ENCODE results near the gene PUS1. TPM values are rescaled to one million over a fixed set of nuclear protein-coding genes. Genes with fewer than 3 reads are reported as not detected.

PUS1 gene
- total RNA-seq, 1 experiment from 2014 or later = 9.0 TPM

DNA sequence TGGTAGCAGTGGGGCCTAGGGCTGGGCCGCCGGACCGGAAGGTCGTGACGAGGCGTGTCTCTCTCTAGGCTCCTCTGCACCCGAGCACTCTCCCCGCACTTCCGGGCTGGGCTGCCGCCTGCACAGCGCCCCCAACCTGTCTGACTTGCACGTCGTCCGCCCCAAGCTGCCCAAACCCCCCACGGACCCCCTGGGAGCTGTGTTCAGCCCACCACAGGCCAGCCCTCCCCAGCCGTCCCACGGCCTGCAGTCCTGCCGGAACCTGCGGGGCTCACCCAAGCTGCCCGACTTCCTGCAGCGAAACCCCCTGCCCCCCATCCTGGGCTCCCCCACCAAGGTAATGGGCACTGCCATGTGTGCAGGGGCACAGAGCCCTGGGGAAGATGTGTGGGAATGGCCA is 13.3 kb upstream of the PUS1 start:
- DNase-seq (ENCODE audit: low spot score) = no peak

DNA sequence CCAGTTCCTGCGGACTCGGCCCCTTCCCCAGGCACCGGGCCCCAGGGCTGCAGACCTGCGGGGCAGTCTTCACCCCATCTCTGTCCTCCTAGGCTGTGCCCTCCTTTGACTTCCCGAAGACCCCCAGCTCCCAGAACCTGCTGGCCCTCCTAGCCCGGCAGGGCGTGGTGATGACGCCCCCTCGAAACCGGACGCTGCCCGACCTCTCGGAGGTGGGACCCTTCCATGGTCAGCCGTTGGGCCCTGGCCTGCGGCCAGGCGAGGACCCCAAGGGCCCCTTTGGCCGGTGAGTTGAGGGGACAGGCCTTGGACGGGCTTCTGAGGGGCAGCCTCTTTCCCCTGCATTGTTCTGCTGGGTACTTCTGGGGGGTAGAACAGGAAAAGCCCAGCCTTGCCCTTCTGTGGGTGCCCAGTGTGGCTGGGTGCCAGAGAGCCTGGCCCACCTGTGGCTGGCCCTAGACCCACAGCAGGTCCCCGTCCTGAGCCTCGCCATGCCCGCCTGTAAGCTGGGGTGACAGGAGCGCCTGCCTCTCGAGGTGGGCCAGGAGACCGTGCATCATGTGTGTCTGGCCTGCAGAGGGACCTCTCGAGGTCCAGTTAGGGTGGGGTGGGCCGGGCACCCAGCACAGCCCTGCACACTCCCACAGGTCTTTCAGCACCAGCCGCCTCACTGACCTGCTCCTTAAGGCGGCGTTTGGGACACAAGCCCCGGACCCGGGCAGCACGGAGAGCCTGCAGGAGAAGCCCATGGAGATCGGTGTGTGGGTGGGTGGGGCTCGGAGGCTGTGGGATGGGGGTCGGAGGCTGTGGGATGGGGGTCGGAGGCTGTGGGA is 12.6 kb upstream of the PUS1 start:
- no peak for DNase-seq (ENCODE audit: low spot score)

DNA sequence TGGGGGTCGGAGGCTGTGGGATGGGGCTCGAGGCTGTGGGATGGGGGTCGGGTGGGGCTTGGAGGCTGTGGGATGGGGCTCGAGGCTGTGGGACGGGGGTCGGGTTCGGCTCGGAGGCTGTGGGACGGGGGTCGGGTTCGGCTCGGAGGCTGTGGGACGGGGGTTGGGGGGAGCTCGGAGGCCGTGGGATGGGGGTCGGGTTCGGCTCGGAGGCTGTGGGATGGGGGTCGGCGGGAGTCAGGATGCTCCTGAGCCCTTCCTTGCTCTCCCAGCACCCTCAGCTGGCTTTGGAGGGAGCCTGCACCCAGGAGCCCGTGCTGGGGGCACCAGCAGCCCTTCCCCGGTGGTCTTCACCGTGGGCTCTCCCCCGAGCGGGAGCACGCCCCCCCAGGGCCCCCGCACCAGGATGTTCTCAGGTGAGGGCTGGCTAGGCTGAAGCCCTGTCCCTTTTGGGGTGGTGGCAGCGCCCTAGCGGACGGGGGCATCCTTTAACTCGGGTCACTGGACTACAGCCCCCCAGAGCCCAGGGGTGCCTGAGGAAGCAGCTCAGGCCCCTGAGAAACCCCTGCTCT is 11.9 kb upstream of the PUS1 start:
- no peak for DNase-seq (ENCODE audit: low spot score)

DNA sequence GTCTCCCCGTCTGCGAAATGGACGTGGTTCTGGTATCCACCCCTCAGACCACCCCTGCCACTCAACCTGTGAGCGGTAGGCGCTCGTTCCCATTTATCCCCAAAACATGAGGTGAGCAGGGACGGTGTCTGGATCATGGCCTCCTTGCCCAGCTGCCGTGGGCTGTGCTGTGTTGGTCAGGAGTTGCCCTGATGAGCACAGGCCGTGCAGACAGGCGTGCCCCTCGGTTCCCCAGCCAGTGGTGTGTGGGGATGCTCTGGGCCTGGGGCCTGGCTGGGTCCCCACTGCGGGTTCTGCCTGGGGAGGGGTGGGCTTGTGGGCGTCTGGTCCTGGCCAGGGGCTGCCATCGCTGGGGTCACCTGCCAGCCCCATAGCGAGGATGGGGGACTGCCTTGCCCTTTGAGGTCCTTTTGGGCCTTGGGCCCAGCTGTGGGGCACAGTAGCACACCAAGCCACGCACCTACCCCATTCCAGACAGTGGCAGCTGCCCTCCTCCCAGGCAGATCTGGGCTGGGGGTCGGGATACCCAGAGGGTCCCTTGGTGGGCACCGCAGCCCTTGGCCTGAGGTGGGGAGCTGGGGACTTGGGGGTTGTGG is 11.3 kb upstream of the PUS1 start:
- DNase-seq (ENCODE audit: low spot score) = no peak

DNA sequence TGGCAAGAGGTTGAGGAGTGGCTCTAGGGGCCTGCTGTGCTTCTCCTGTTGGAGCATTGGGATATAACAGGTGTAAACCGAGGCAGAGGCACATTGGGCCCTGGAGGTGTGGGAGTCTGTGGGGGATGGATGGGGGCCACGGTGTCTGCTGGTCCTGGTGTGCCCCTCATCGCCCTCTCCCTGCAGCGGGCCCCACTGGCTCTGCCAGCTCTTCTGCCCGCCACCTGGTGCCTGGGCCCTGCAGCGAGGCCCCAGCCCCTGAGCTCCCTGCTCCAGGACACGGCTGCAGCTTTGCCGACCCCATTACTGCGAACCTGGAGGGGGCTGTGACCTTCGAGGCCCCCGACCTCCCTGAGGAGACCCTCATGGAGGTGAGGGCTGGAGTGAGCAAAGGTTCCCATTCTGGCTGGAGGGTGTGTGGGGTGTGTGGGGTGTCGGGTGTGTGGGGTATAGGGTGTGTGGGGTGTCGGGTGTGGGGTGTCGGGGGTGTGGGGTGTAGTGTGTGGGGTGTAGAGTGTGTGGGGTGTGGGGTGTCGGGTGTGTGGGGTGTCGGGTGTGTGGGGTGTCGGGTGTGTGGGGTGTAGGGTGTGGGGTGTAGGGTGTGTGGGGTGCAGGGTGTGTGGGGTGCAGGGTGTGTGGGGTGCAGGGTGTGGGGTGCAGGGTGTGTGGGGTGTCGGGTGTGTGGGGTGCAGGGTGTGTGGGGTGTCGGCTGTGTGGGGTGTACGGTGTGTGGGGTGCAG is 10.6 kb upstream of the PUS1 start:
- DNase-seq (ENCODE audit: low spot score) = no peak

DNA sequence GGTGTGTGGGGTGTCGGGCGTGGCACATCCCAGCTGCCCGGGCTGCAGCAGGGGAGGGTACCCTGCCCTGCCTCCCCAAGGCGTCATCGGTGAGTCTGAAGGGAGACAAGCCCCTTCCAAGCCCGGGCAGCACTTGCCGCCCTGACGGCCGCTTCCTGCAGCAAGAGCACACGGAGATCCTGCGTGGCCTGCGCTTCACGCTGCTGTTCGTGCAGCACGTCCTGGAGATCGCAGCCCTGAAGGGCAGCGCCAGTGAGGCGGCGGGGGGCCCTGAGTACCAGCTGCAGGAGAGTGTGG is 10.1 kb upstream of the PUS1 start:
- no peak for DNase-seq (ENCODE audit: low spot score)

DNA sequence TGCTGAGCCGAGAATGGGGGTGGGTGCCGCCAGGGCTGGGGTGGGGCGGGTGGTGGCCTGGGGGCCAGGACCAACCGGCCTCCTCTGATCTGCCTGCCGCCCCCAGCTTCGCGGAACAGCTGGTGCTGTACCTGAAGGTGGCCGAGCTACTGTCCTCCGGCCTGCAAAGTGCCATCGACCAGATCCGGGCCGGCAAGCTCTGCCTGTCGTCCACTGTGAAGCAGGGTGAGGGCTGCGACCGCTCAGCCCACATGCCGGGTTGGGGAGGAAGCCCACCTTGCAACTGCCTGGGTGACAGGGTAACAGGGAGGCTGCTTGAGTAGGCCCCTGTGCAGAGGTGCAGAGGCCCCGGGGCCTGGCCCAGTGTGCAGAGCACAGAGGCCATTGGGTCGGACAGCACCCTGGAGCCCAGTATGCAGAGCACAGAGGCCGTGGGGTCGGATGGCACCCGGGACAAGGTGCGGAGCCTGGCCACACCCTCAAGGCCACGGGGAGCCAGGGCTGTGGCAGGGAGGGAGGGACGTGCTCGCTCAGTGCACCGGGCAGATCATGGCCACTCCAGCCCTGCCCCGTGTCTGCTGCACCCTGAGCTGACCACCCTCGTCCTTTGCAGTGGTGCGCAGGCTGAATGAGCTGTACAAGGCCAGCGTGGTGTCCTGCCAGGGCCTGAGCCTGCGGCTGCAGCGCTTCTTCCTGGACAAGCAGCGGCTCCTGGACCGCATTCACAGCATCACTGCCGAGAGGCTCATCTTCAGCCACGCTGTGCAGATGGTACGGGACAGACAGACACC is 9.5 kb upstream of the PUS1 start:
- no peak for DNase-seq (ENCODE audit: low spot score)

DNA sequence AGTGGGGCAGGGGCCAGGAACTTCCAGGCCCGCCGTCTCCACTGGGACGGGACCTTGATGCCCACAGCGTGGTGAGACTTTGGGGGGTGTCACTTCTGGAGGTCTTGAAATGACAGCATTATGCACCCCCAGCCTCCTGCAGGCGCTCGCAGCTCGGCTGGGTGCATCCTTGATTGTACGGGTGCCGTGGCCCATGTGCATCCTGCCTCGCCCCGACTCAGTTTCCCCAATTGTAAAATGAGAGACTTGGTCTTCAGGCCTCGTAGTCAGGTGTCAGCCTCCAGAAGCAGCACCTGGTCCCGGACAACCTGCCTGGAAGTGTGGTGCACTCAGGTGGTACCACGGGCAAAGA is 8.9 kb upstream of the PUS1 start:
- DNase-seq (ENCODE audit: low spot score) = no peak

DNA sequence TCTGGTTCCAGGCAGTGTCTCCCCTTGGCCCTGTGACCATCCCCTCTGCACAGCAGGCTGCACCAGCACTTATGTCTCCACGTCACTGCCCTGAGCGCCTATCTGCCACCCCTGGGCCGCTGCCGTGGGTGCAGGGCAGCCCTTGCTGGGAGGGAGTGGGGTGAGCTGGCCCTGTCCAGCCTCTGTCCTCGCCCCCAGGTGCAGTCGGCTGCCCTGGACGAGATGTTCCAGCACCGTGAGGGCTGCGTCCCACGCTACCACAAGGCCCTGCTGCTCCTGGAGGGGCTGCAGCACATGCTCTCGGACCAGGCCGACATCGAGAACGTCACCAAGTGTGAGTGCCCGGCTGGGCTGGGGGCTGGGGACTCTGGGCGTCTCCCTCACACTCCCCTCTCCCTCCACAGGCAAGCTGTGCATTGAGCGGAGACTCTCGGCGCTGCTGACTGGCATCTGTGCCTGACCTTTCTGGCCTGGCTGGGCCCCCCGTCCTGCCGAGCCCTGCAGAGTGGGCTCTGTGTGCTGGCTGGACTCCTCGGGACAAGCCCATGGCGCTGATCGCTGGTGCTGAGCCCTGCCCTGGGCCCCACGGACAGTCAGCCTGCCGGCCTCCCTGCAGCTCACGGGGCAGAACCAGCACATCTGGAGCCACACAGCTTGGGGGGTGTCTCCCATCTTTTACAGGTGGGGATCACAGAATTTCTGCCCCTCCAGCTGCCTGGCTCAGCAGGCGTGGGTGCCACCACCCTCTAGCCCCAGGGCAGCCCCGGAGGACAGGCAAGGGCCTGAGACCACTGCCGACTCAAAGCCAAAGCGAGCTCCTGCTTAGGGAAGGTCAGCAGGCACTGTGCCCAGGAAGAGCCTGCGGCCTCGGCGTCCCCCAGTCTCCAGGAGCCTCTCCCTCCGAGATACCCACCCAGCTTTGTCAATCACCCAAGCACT is 7.9 kb upstream of the PUS1 start:
- DNase-seq (ENCODE audit: low spot score) = no peak

DNA sequence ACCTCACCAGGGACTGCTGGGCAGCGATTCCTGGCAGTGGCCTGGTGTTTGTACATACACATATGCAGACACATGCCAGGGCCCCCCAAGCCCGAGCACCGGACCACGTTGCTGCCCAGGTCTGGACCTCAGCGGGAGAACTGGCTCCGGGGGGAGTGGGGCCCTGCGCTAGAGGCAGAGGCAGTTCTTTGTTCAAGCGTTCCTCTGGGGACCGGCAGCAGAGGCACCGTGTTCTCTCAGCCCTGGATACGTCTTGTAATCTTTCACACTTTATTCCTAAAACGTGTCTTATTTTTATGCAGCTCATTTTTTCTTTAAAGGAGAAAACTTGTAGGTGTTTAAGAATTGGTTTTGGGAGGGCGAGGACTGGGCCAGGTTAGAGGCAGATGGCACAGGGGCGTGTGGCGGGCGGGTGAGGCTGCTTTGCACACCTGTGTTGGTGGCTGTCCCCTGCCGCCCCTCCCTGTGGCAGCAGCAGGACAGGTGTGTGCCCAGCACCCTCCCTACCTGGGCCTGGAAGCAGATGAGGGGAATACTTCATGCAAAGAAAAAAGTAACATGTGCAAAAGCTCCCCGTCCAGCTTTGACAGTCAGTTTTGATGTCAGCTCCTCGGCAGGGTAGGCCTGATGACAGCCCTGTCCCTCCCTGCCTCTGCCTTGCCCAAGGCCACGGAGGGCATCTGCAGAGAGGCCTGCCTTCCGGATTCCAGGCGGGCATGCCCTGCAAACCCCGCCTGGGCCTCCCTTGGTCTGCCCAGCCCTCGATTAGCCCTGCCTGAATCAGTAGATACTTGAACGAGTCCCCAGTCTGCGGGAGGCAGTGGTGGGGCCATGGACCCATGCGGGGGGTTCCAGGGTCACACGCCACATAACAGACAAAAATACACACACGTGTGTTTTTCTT is 7.0 kb upstream of the PUS1 start:
- DNase-seq (ENCODE audit: low spot score) = no peak

DNA sequence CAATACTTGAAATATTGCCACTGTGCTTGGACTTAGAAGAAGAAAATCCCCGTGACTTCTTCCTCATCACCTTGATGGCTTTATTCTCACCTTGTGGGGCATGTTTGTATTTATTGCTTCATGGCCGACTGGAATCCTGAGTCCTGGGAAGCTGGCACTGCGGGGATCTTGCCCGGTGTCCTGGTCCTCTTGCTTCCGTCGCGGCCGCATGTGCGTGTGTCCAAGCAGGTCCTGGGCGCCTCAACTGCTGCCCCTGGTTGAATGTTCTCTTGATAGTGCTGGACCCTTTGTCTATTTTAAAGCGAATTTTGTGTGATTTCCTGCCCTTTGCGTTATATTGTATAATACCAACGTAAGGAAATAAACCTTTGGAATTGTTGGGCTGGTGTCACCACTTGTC is 6.3 kb upstream of the PUS1 start:
- DNase-seq (ENCODE audit: low spot score) = no peak

DNA sequence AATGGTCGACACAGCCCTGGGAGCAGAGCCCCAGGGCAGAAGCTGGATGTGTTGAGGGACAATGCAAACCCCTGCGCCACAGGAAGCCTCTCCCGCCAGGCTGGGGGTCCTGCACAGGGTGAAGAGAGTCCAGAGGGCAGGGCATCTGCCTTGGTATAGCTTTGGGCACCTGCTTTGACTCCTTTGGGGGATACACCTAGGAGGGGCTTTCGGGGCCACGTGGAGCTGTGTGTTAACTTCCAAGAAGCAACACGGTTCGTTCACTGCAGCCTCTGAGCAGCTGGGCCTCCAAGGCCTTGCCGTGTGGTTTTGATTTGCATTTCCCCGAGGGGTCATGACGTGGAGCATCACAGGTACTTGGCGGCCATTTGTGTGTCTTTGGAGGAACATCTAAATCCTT is 5.8 kb upstream of the PUS1 start:
- no peak for DNase-seq (ENCODE audit: low spot score)

DNA sequence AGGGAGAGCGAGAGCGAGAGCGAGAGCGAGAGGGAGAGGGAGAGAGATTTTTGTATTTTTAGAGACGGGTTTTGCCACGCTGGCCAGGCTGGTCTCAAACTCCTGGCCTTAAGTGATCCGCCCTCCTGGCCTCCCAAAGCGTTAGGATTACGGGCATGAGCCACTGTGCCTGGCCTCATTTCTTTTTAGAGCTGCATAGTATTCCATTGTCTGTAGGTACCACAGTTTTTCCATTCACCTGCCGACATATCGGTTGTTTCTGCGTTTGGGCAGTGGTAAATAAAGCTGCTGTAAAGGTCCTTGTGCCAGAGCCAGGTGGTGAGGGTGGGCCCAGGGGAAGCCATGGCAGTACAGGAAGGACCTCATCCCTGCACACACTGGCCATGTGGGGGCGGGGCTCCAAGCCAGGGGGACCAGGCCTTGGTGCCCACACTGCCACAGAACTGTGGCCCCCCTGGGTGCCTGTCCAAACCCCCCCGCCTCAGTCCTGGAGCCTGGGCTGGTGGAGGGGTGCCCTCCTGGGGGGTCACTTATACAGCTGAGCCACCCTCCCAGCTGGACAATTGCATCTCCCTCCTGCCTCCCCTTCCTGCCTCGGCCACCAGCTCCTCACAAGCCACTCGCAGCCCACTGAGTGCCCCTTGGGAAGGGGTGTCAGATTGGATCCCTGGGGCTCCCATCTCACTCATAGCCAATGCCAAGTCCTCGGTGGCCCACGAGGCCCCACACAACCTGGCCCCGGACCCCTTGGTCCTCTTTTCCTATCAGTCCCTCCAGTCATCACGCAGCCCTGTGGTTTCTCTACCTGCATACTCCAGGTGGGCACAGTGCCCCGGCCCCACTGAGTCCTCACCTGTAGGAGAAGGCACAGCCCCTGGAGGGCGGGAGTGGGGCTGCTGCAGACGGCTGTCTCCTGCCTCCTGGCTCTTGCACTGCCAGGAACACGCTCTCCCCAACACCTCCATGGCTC is 1.7 kb upstream of the PUS1 start:
- DNase-seq (ENCODE audit: low spot score) = no peak

DNA sequence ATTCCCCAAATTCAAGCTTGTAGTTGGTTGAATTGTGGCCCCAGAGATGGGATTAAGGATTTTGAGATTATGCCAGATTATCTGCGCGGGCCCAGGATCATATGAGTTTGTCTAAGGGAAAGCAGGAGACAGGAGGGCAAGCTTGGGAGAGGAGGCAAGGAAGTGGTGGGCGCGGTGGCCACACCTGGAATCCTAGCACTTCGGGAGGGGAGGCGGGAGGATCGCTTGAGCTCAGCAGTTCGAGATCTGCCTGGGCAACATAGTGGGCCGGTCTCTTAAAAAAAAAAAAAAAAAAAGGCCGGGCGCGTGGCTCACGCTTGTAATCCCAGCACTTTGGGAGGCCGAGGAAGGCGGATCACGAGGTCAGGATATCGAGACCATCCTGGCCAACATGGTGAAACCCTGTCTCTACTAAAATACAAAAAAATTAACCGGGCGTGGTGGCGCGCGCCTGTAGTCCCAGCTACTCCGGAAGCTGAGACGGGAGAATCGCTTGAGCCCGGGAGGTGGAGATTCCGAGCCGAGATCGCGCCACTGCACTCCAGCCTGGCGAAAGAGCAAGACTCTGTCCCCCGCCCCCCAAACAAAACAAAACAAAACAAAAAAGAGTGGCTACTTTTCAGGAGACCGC is 881 bp upstream of the PUS1 start:
- no peak for DNase-seq (ENCODE audit: low spot score)

DNA sequence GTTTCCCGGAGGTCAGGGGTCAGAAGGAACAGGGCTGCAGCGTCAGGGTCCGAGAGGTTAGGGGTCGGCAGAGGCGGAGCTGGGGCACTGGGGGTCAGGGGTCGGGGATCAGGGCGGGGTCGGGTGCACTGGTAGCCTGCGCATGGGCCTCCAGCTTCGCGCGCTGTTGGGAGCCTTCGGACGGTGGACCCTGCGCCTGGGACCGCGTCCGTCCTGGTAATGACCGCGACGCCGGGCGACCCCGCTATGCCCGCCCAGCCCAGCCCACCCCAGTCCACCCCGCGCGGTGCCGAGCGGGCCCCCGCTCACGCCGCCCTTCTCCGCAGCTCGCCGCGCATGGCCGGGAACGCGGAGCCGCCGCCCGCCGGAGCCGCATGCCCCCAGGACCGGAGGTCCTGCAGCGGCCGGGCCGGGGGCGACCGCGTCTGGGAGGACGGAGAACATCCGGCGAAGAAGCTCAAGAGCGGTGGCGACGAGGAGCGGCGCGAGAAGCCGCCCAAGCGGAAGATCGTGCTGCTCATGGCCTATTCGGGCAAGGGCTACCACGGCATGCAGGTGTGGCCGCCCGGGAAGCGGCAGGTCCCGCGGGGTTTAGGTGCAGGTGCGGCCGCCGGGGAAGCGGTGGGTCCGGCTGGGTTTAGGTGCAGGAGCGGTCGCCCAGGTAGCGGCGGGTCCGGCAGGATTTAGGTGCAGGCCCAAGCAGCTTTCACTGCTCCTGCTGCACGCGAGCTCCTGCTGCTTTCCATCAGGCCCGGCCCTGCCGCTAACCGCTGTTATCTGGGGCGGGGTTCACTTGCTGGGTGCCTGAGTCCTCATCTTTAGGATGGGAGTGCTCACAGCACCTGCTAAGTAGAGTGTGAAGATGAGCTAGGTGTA is 743 bp downstream of the PUS1 start:
- DNase-seq (ENCODE audit: low spot score) = no peak

DNA sequence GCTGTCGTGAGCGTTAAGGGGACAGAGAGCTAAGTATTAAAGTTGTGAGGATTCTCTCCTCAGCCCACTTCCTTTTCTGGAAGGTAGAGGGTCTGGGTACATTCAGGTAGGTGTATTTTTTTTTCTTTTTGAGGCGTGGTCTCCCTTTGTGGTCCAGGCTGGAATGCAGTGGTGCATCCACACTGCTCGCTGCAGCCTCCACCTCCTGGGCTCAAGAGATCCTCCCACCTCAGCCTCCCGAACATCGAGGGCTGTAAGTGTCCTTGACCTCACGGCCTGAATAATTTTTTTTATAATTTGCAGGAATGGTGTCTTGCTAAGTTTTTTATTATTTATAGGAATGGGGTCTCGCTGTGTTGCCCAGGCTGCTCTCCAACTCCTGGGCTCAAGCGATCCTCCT is 1.4 kb downstream of the PUS1 start:
- no peak for DNase-seq (ENCODE audit: low spot score)

DNA sequence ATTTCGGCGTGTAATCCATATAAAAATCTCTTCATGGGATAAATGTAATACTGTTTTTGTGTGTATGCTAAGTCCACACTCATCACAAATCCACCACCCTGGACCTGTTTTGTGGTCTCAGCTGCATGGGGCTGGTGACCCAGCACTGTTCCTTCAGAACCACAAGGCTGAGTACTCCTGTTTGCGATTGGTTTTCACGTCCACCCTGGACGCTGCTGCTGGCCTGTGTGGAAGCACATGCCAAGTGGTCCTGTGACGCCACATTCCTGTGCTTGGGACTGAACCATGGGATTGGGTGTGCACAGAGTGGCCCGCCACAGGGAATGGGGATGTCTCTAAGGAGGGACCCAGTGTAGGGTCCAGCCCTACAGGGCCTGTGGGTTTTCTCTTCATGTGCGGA is 4.3 kb downstream of the PUS1 start:
- DNase-seq (ENCODE audit: low spot score) = no peak

Data from H4 (cell line).